CD4-positive, alpha-beta T cell treated with Interferon gamma for 1 hour (primary cell): ENCODE results near the gene ABCB10.
A peak's percentile ranks its signal among the peaks of the same experiment; 100 is the strongest.
"Not testable (repeated sequence)": the region's sequence is repeated elsewhere in the genome, so short reads cannot be mapped to it uniquely, and the experiment has no call there.

Experiments used
- DNase-seq: peaks from one replicate; pipeline ENCODE4 v3.0.0-alpha.2; 2020

Gene ABCB10

GRCh38 chr1:229558460-229559335, at the start of gene ABCB10:
Gene ABCB10 (minus strand): TSS chr1:229558707. CDS start chr1:229558652, 55 bp downstream.
- DNase-seq, result peak; percentile 92

DNA sequence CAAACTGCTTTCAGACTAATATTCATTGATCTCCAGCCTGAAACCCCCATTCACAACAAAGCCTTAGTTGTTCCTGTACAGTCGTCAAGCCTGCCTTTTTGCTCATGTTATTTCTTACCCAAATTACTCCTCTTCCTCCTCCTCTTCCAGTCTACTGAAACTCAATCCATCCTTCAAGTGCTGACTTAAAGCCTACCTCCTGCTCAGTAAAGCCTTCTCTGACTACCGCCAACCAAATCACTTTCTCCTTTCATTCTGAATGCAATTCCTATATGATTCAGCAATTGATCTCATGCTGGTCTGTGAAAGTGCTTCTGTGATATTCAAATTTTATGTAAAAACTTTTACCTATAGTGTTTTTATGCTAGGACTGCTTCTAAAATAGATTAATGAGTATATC, 48.9 kb upstream of the ABCB10 start:
- no peak for DNase-seq

DNA sequence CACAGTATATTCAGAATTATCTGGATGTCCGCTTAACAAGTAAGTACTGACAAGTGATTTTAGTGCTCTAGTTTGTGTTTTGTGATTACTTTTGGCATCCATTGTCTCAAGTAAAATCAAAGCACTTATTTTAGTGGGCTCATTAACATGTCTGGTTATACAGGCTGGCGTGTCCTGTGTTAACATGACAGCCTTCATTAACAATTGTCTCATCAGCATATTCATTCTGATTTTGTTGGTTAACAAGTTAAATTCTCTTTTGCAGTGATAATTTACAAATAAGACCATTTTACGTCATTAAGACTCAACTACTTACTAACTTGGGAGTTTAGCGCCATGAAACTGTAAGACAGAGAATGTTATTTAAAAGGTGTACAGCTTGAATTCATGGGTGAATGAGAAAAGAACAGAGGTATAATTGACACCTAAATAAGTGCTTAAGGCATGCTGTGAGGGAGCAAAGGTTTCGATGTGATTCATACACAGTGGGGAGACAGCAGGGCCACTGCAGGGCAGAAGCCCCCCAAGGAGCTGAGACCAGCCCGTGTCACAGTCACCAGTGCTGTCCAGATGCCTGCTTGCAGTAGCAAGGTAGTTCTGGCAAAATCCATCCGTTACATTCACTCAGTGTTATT, 45.0 kb upstream of the ABCB10 start:
- DNase-seq, result no peak

DNA sequence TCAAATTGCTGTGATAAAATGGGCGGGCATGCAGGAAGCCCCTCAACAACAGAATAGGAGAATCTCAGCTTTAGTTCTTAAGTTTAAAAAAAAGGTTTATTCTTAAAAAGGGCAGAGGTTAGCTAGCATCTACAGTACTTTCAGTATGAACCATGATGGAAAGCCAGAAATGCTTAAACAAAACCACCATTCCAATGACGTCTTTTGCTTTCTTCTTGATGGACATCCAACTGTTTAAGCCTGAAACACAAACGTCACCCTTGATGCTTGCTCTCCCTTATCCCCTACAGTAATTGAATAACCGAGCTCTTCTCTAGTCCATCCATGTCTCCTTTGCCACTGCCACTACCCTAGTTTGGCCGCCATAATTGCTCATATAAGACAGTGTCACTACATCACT, 41.7 kb upstream of the ABCB10 start:
- no peak for DNase-seq

DNA sequence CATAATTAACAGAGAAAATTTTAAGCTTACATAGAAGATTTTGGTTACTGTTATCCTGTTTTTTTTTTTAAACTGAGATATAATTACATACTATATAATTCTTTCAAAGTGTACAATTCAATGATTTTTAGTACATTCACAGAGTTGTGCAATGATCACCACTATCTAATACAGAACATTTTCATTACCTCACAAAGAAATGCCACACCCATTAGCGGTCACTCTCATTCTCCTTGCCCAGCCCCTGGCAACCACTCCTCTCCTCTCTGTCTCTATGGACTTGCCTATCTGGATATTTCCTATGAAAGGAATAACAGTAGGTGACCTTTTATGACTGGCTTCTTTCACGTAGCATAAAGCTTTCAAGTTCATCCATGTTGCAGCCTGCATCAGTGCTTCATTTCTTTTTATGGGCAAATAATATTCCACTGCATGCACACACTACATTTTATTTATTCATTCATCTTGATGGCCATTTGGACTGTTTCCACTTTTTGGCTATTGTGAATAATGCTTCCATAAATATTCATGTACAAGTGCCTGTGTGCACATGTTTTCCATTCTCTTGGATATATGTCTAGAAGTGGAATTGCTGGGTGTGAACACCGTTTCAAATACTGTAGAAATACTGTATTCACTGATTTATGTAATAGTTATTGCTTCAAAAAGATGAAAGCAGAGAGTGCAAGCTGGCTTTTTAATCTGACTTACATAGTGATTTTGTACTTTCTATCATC, 40.9 kb upstream of the ABCB10 start:
- no peak for DNase-seq

- DNase-seq, result no peak
Observed at GRCh38 chr1:229597877-229598276, 39.4 kb upstream of the ABCB10 start.

DNA sequence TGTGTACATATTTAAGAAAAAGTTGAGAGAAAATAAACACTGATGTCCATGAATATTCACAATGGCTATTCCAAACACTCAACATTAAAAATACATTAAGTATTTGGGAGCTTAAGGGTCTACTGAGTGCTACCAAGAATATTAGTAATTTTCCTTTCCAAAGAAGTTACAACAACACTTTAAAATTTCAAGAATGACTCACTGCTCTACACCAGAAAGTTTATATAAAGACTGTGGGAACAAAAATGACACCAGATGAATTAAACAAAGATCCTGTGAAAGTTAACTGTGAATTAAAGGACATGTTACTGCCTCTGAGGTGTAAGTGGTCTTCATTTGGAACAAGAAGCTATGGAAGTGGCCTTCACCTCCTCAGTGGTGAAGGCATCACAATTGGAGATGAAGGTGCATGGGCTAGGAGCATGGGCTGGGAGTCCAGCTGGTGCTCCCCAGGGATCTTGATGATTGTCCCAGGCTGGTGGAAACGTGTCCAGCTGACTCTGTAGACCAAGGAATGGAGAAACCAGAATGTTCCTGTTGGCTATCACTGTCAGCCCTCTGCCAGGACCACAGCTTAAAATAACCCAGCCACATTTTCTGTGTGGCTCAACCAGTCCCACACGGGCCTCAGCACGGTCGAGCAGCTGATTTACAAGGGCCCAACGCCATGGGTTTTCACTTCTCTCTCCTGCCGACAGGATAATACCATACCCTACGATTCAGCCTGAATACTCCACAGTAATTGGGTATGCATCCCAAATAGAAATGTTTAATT, 38.6 kb upstream of the ABCB10 start:
- no peak for DNase-seq

GRCh38 chr1:229595876-229596275, 37.4 kb upstream of the ABCB10 start:
- not testable (repeated sequence) for DNase-seq

DNA sequence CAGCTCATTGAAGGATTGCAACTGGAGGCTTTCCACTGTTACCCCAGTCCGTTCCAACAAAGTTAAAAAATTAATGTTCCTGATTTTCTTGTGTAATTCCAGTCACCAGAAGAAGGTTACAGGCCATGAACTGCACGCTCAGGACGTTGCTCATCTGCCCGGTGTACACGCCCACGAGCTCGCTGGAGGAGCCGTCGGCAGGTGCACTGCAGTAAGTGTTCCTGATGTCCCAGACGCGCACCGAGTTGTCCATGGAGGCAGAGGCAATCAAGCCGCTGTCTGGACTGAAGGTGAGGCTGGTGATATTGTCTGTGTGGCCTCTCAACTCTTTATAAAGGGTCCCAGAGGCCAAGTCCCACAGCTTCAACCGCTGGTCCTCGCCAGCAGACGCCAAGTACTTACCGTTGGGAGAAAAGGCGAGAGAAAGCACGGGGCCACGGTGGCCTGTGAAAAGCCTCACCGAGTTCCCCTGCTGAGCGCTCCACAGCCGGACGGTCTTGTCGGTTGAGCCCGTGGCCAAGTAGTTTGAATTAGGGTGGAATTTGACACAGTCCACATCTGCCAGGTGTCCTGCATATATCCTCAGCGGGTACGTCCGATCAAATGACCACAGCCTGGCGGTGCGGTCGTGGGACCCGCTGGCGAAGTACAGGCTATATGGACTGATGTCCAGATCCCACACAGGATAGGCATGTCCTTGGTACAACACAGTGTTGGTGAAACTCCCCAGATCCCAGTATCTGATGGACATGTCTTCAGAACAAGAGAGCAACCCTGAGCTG, 35.9 kb upstream of the ABCB10 start:
- no peak for DNase-seq

- no peak for DNase-seq
Observed at GRCh38 chr1:229593800-229594199, 35.3 kb upstream of the ABCB10 start.

GRCh38 chr1:229590119-229590518, 31.6 kb upstream of the ABCB10 start:
- no peak for DNase-seq

GRCh38 chr1:229585338-229585737, 26.8 kb upstream of the ABCB10 start:
- DNase-seq, result no peak

DNA sequence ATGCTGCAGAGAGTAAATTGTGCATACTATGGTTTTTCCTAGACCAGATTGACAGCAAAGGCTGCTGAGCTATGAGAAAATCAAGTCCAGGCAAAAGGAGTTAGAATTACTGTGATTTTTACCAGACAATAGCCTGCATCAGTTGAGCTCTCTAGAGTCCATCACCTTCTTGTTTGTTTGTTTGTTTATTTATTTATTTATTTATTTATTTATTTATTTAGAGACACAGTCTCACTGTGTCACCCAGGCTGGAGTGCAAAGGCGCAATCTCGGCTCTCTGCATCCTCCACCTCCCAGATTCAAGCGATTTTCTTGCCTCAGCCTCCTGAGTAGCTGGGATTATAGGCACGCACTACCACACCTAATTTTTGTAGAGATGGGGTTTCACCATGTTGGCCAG, 24.2 kb upstream of the ABCB10 start:
- DNase-seq, result no peak

- no peak for DNase-seq
Observed at GRCh38 chr1:229582011-229582694, 23.6 kb upstream of the ABCB10 start.

- DNase-seq, result no peak
Observed at GRCh38 chr1:229581485-229581884, 23.0 kb upstream of the ABCB10 start.

GRCh38 chr1:229579059-229579673, 20.7 kb upstream of the ABCB10 start:
- no peak for DNase-seq

GRCh38 chr1:229578168-229579058, 19.9 kb upstream of the ABCB10 start:
- no peak for DNase-seq

- DNase-seq, result no peak
Observed at GRCh38 chr1:229574679-229575442, 16.4 kb upstream of the ABCB10 start.

DNA sequence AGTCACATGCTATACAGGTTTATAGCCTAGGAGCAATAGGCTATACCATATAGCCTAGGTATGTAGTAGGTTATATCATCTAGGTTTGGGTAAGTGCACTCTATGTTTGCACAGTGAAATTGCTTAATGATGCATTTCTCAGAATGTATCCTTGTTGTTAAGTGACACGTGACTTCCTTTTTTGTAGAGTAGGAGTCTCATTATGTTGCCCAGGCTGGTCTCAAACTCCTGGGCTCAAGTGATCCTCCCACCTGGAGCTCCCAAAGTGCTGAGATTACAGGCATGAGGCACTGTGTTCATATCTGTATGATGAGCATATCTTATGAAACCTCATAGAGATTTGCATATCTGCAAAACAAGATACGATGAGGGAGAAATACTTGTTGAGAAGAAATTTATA, 13.8 kb upstream of the ABCB10 start:
- no peak for DNase-seq
